H9 (cell line): ENCODE data around the gene TMEM239. TPM values are rescaled to one million over a fixed set of nuclear protein-coding genes. Genes with fewer than 3 reads are reported as not detected.

Experiments used
- DNase-seq: peaks from one replicate; pipeline ENCODE4 v3.0.0-alpha.2; 2017
- H2AFZ ChIP-seq: one replicate; pipeline ENCODE4 v1.6.1; 2013; ENCODE audit warnings: mild to moderate bottlenecking, low read length, control low read depth, moderate library complexity
- H2AK5ac ChIP-seq: 2 replicates; pipeline ENCODE4 v1.6.1; 2013; ENCODE audit warnings: low read length, control low read depth, mixed read lengths; ENCODE audit not compliant: insufficient read length
- H2BK120ac ChIP-seq: one replicate; pipeline ENCODE4 v1.6.1; 2013; ENCODE audit warnings: low read depth, mild to moderate bottlenecking, low read length, control low read depth, inconsistent platforms; ENCODE audit not compliant: poor library complexity, severe bottlenecking
- H2BK12ac ChIP-seq: 2 replicates; pipeline ENCODE4 v1.6.1; 2013; ENCODE audit warnings: low read length, control low read depth, mixed read lengths, low read depth; ENCODE audit not compliant: insufficient read length
- H2BK15ac ChIP-seq: 2 replicates; pipeline ENCODE4 v1.6.1; 2013; ENCODE audit warnings: low read depth, low read length, control low read depth
- H2BK20ac ChIP-seq: one replicate; pipeline ENCODE4 v1.6.1; 2013; ENCODE audit warnings: low read depth, mild to moderate bottlenecking, low read length, control low read depth, inconsistent platforms; ENCODE audit not compliant: poor library complexity, severe bottlenecking
- H2BK5ac ChIP-seq: 2 replicates; pipeline ENCODE4 v1.6.1; 2013; ENCODE audit warnings: low read length, control low read depth, mixed read lengths; ENCODE audit not compliant: insufficient read length
- H3K14ac ChIP-seq: 2 replicates; pipeline ENCODE4 v1.6.1; 2013; ENCODE audit warnings: low read length, control low read depth; ENCODE audit not compliant: insufficient read depth
- H3K18ac ChIP-seq: 2 replicates; pipeline ENCODE4 v1.6.1; 2013; ENCODE audit warnings: low read depth, mild to moderate bottlenecking, mixed read lengths, low read length, control low read depth; ENCODE audit not compliant: insufficient read length
- H3K23ac ChIP-seq: 2 replicates; pipeline ENCODE4 v1.6.1; 2013; ENCODE audit warnings: low read length, control low read depth, mixed read lengths, low read depth; ENCODE audit not compliant: insufficient read length
- H3K23me2 ChIP-seq: 2 replicates; pipeline ENCODE4 v1.6.1; 2013; ENCODE audit warnings: low read depth, mild to moderate bottlenecking, mixed read lengths, low read length, control low read depth; ENCODE audit not compliant: insufficient read length, poor library complexity, severe bottlenecking
- H3K27ac ChIP-seq: 2 replicates; pipeline ENCODE4 v1.5.1; 2013; ENCODE audit warnings: low read length, control low read depth, mixed read lengths, low read depth; ENCODE audit not compliant: insufficient read length
- H3K27me3 ChIP-seq: 2 replicates; pipeline ENCODE4 v1.6.1; 2013; ENCODE audit warnings: low read length, control low read depth, inconsistent platforms; ENCODE audit not compliant: insufficient read depth
- H3K4ac ChIP-seq: 2 replicates; pipeline ENCODE4 v1.6.1; 2013; ENCODE audit warnings: low read depth, mild to moderate bottlenecking, control low read depth, inconsistent platforms, low read length, moderate library complexity
- H3K4me1 ChIP-seq: 2 replicates; pipeline ENCODE4 v1.6.1; 2013; ENCODE audit warnings: low read length, control low read depth, inconsistent platforms; ENCODE audit not compliant: insufficient read depth
- H3K4me2 ChIP-seq: 2 replicates; pipeline ENCODE4 v1.6.1; 2013; ENCODE audit warnings: low read length, control low read depth, mixed read lengths; ENCODE audit not compliant: insufficient read length, insufficient read depth
- H3K56ac ChIP-seq: 2 replicates; pipeline ENCODE4 v1.6.1; 2013; ENCODE audit warnings: low read depth, mild to moderate bottlenecking, mixed read lengths, low read length, control low read depth; ENCODE audit not compliant: insufficient read length
- H3K79me1 ChIP-seq: 2 replicates; pipeline ENCODE4 v1.6.1; 2013; ENCODE audit warnings: low read depth, mild to moderate bottlenecking, moderate library complexity, low read length, control low read depth, inconsistent platforms; ENCODE audit not compliant: insufficient read depth, poor library complexity, severe bottlenecking
- H3K79me2 ChIP-seq: 2 replicates; pipeline ENCODE4 v1.6.1; 2013; ENCODE audit warnings: low read length, control low read depth, inconsistent platforms; ENCODE audit not compliant: insufficient read depth
- H3K9ac ChIP-seq: 2 replicates; pipeline ENCODE4 v1.6.1; 2013; ENCODE audit warnings: low read length, control low read depth, mixed read lengths; ENCODE audit not compliant: insufficient read length; ENCODE audit errors: extremely low read depth
- H3K9me3 ChIP-seq: one replicate; pipeline ENCODE4 v1.6.1; 2013; ENCODE audit warnings: low read depth, low read length, inconsistent platforms; ENCODE audit not compliant: control insufficient read depth
- H3T11ph ChIP-seq: one replicate; pipeline ENCODE4 v1.6.1; 2013; ENCODE audit warnings: mild to moderate bottlenecking, low read length, control low read depth, inconsistent platforms
- H4K20me1 ChIP-seq: one replicate; pipeline ENCODE4 v1.6.1; 2013; ENCODE audit not compliant: control insufficient read depth, insufficient read length, insufficient read depth
- H4K5ac ChIP-seq: 2 replicates; pipeline ENCODE4 v1.6.1; 2013; ENCODE audit warnings: low read depth, mild to moderate bottlenecking, mixed read lengths, low read length, control low read depth; ENCODE audit not compliant: insufficient read length
- H4K8ac ChIP-seq: replicated peaks from 2 replicates; pipeline ENCODE4 v1.6.1; 2013; ENCODE audit warnings: low read length, control low read depth, mixed read lengths, low read depth; ENCODE audit not compliant: insufficient read length
- H4K91ac ChIP-seq: 2 replicates; pipeline ENCODE4 v1.6.1; 2013; ENCODE audit warnings: low read depth, mild to moderate bottlenecking, moderate library complexity, mixed read lengths, low read length, control low read depth; ENCODE audit not compliant: insufficient read length
- H3K27ac Mint-ChIP-seq, 3 experiments: 2 replicates in 2 of 3; 3 replicates in 1 of 3; pipeline ENCODE4 v1.8.0; 2020 to 2021; ENCODE audit warnings: mixed read lengths in 3 of 3, mild to moderate bottlenecking in 1 of 3, moderate library complexity in 1 of 3
- H3K27me3 Mint-ChIP-seq: 2 replicates; pipeline ENCODE4 v1.8.0; 2021; ENCODE audit warnings: low read depth, mild to moderate bottlenecking, moderate library complexity, mixed read lengths
- H3K36me3 Mint-ChIP-seq, 3 experiments: 2 replicates in 2 of 3; 3 replicates in 1 of 3; pipeline ENCODE4 v1.8.0; 2020 to 2021; ENCODE audit warnings: low read depth in 3 of 3, mixed read lengths in 3 of 3; ENCODE audit not compliant: insufficient read depth in 1 of 3
- H3K4me1 Mint-ChIP-seq, 2 experiments: 2 replicates each; pipeline ENCODE4 v1.8.0; 2020; ENCODE audit warnings: mixed read lengths in 2 of 2
- H3K4me3 Mint-ChIP-seq, 2 experiments: 2 replicates in 1 of 2; 3 replicates in 1 of 2; pipeline ENCODE4 v1.8.0; 2020 to 2021; ENCODE audit warnings: mild to moderate bottlenecking in 2 of 2, mixed read lengths in 2 of 2, moderate library complexity in 1 of 2
- H3K9me3 Mint-ChIP-seq, 2 experiments: 2 replicates in 1 of 2; 3 replicates in 1 of 2; pipeline ENCODE4 v1.8.0; 2020; ENCODE audit warnings: mild to moderate bottlenecking in 2 of 2, mixed read lengths in 2 of 2, moderate library complexity in 1 of 2
- WGBS: extraction: QIAGEN DNeasy Blood & Tissue Kit; methylation state at CpG from one replicate; pipeline ENCODE4 v1.1.7; 2013; ENCODE audit warnings: missing lambda C conversion rate, low lambda C conversion rate, mixed read lengths; ENCODE audit not compliant: insufficient read length; ENCODE audit errors: extremely low coverage; 5-methylcytosine and 5-hydroxymethylcytosine counted together
- total RNA-seq: library from RNA; stranded (reverse); gene quantifications from 2 replicates; pipeline ENCODE4 v1.2.1, GENCODE V29; 2021
- TF ChIP-seq, protein P1 (sequence below): fragments of 200-600 bp; sonication (generic); conservative IDR thresholded peaks from 3 replicates; pipeline ENCODE4 v1.8.0; 2021; ENCODE audit warnings: antibody characterized with exemption, mild to moderate bottlenecking

TMEM239 gene
- total RNA-seq, 1 experiment from 2014 or later = not detected

DNA sequence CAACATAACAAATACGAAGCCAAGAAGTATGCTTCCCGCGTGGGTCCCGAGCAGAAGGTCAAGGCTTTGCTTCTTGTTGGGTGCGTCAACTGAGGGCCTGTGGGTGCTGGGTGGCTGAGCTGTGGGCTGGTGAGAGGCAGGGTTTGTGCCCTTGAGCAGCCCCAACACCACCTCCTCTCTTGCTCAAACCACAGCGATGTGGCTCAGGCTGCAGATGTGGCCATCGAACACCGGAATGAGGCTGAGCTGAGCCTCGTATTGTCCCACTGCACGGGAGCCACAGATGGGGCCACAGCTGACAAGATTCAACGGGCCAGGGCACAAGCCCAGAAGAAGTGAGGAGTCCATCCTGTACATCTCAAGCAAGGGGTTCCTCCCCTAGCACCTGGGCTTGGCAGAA, 50.1 kb downstream of the TMEM239 start:
- Mint-ChIP-seq H3K4me3 (no peak overlapping the region), H3K27ac (no peak overlapping the region), H3K27me3 (peaks cover 12% of the 10 kb centered on the region), H3K4me1 (peaks cover 0 to 6% of the 10 kb centered on the region in 2 experiments; a peak in 2 of 4 replicates), H3K36me3 (peaks cover 4 to 18% (median 7%) of the 10 kb centered on the region in 3 experiments; a peak in 5 of 7 replicates), H3K9me3 (no peaks in the 10 kb centered on the region)
- Histone ChIP-seq H3K79me2 (no peaks in the 10 kb centered on the region), H2BK20ac (no peak overlapping the region), H3K4me2 (no peak overlapping the region), H3K9ac (no peak overlapping the region), H3K4ac (no peak overlapping the region), H2AFZ (no peak overlapping the region), H3K23me2 (no peaks in the 10 kb centered on the region), H4K5ac (no peak overlapping the region), H2AK5ac (no peak overlapping the region), H4K8ac (no peak overlapping the region), H3K27ac (no peak overlapping the region), H3K18ac (no peak overlapping the region), H3K79me1 (no peaks in the 10 kb centered on the region), H2BK12ac (no peak overlapping the region), H2BK120ac (no peak overlapping the region), H3K14ac (no peak overlapping the region), H2BK15ac (no peak overlapping the region), H4K91ac (no peak overlapping the region), H4K20me1 (no peaks in the 10 kb centered on the region), H3T11ph (no peak overlapping the region), H3K9me3 (no peaks in the 10 kb centered on the region), H3K56ac (no peak overlapping the region), H3K4me1 (no peaks in the 10 kb centered on the region), H3K27me3 (no peaks in the 10 kb centered on the region; the same call in 1 of the 2 replicates), H3K23ac (no peak overlapping the region), H2BK5ac (no peak overlapping the region)
- no peak for DNase-seq
- TF ChIP-seq, protein P1, sequence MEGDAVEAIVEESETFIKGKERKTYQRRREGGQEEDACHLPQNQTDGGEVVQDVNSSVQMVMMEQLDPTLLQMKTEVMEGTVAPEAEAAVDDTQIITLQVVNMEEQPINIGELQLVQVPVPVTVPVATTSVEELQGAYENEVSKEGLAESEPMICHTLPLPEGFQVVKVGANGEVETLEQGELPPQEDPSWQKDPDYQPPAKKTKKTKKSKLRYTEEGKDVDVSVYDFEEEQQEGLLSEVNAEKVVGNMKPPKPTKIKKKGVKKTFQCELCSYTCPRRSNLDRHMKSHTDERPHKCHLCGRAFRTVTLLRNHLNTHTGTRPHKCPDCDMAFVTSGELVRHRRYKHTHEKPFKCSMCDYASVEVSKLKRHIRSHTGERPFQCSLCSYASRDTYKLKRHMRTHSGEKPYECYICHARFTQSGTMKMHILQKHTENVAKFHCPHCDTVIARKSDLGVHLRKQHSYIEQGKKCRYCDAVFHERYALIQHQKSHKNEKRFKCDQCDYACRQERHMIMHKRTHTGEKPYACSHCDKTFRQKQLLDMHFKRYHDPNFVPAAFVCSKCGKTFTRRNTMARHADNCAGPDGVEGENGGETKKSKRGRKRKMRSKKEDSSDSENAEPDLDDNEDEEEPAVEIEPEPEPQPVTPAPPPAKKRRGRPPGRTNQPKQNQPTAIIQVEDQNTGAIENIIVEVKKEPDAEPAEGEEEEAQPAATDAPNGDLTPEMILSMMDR = no peak
- no CpG with 5 or more reads among the region's 11 CpGs for WGBS
